Left lung (tissue), 10 donors: ENCODE results near the gene CDK19. TPM values are rescaled to one million over a fixed set of nuclear protein-coding genes. Genes with fewer than 3 reads are reported as not detected.
"Not testable (repeated sequence)": the region's sequence is repeated elsewhere in the genome, so short reads cannot be mapped to it uniquely, and the experiment has no call there.

Source experiments
- ATAC-seq: fragments of 200-7000 bp; cut with Tn5 transposase; one replicate; pipeline ENCODE4 v1.9.1; 2020; ENCODE audit warnings: moderate library complexity
- DNase-seq, 4 donors: peaks; one replicate each; pipeline ENCODE4 v3.0.0-alpha.2; 2013 to 2020
- H3K27ac ChIP-seq, 2 donors: fragments of 200-600 bp; sonication (generic) in 1 of 2; one replicate each; pipeline versions ENCODE4 v1.5.0 to v1.8.0; 2020 to 2021
- H3K27me3 ChIP-seq, 2 donors: fragments of 200-600 bp; sonication (generic) in 1 of 2; one replicate each; pipeline versions ENCODE4 v1.5.0 to v1.8.0; 2020 to 2021
- H3K36me3 ChIP-seq, 2 donors: fragments of 200-600 bp; sonication (generic) in 1 of 2; one replicate each; pipeline versions ENCODE4 v1.5.0 to v1.8.0; 2020 to 2021
- H3K4me1 ChIP-seq, 2 donors: fragments of 200-600 bp; one replicate each; pipeline ENCODE4 v1.8.0; 2021
- H3K4me3 ChIP-seq, 2 donors: fragments of 200-600 bp; sonication (generic) in 1 of 2; one replicate each; pipeline versions ENCODE4 v1.5.0 to v1.8.0; 2020 to 2021; ENCODE audit warnings: mild to moderate bottlenecking in 1 of 2
- H3K9me3 ChIP-seq, 2 donors: fragments of 200-600 bp; sonication (generic) in 1 of 2; one replicate each; pipeline versions ENCODE4 v1.5.0 to v1.8.0; 2020 to 2021
- intact Hi-C, 2 donors: fragments of 100-400 bp; cut with DNase I; formaldehyde crosslinking; loops; one replicate each; pipeline versions ENCODE4 v1.11.2 to v1.14.2; 2022
- polyA plus RNA-seq, 6 donors: library from polyadenylated mRNA; unstranded; fragments of 120-200 nt; gene quantifications; one replicate each; pipeline ENCODE4 v1.2.1, GENCODE V29; 2013; ENCODE audit not compliant: insufficient read length in 6 of 6
- total RNA-seq, 2 donors: library from RNA; stranded (reverse); fragmentation: NEBNext Ultra II Directional; extraction: Animal tissue kit (Norgen Biotek cat#: 25700); gene quantifications; one replicate each; pipeline ENCODE4 v1.2.1, GENCODE V29; 2021
- TF ChIP-seq, protein P1 (sequence below), 2 donors: fragments of 200-600 bp; sonication (generic) in 1 of 2; IDR thresholded peaks; one replicate each; pipeline versions ENCODE4 v1.5.0 to v1.8.0; 2021; ENCODE audit warnings: antibody characterized with exemption in 2 of 2
- donor health status: DM: no; HTN: yes; CAD: no.
- donor health status: DM: no; HTN: no; CAD: no.

CDK19 gene
- total and polyA plus RNA-seq, 8 donors = 18.4 to 46.1 (median 36.2) TPM

DNA sequence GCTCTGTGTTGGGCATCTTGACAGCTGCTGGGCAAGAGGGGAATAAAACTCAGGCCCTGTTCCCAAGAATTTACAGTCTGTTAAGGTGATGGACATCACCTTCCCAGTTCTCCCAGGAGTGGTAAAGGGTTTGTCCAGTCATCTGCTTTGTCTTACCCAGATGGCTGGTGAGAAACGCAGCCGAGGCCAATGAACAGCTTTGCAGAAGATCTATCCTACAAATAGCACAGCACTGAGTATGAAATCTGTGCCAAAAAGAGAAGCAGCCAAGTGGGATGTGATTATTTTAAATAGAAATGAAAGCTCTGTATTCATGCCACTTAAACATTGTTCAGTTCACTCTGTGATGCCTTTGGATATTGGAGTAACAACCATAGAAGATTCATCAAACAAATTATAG lies 206.2 kb downstream of the CDK19 start:
- Histone ChIP-seq H3K36me3 (peaks cover 0 to 4% of the 10 kb centered on the region in 2 donors), H3K4me1 (peaks cover 0 to 10% of the 10 kb centered on the region in 2 donors), H3K4me3 (no peak overlapping the region), H3K27me3 (no peaks in the 10 kb centered on the region), H3K27ac (no peak overlapping the region), H3K9me3 (no peaks in the 10 kb centered on the region)
- ATAC-seq = no peak
- TF ChIP-seq, protein P1, sequence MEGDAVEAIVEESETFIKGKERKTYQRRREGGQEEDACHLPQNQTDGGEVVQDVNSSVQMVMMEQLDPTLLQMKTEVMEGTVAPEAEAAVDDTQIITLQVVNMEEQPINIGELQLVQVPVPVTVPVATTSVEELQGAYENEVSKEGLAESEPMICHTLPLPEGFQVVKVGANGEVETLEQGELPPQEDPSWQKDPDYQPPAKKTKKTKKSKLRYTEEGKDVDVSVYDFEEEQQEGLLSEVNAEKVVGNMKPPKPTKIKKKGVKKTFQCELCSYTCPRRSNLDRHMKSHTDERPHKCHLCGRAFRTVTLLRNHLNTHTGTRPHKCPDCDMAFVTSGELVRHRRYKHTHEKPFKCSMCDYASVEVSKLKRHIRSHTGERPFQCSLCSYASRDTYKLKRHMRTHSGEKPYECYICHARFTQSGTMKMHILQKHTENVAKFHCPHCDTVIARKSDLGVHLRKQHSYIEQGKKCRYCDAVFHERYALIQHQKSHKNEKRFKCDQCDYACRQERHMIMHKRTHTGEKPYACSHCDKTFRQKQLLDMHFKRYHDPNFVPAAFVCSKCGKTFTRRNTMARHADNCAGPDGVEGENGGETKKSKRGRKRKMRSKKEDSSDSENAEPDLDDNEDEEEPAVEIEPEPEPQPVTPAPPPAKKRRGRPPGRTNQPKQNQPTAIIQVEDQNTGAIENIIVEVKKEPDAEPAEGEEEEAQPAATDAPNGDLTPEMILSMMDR (IDR thresholded peaks at IDR 0.05) = no peak
- DNase-seq = peak in 1 of 4 donors; percentile 19
- intact Hi-C loops = no loop called here

DNA sequence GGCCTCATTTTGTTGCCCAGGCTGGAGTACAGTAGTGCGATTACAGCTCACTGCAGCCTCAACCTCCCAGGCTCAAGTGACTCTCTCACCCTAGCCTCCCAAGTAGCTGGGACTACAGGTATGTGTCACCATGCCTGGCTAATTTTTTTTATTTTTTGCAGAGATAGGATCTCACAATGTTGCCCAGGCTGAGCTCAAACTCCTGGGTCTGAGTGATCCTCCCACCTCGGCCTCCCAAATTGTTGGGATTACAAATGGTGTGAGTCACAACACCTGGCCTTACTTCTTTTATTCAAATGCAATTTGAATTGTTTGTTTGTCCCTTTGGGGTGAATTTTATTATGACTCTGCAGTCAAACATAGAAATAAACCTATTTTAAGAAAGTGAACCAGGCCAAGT lies 207.1 kb downstream of the CDK19 start:
- Histone ChIP-seq H3K27me3 (no peaks in the 10 kb centered on the region), H3K9me3 (no peaks in the 10 kb centered on the region), H3K4me1 (peaks cover 0 to under 1% of the 10 kb centered on the region in 2 donors), H3K27ac (no peak overlapping the region), H3K36me3 (no peaks in the 10 kb centered on the region), H3K4me3 (no peak overlapping the region)
- TF ChIP-seq, protein P1 (IDR thresholded peaks at IDR 0.05) = no peak
- intact Hi-C loops = no loop called here
- DNase-seq (no peak), ATAC-seq (no peak)

DNA sequence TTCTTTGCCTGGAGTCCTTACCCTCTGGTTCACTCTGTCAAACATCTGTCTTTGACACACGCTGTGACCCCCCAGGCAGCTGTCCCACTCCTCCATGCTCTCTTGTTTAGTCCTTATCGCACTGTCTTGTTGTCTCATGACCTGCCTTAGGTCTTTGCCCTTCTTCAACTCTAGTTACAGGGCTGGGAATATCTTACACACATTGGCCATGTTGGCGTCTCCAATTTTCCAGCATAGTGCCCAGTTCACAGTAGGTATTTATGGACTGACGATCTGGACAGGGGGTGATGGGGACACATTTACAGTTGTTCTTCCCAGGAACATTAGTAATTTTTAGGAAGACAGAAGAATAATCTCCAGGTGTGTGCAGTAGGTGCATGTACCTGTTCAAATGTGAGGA lies 209.1 kb downstream of the CDK19 start:
- Histone ChIP-seq H3K4me3 (no peak overlapping the region), H3K9me3 (no peaks in the 10 kb centered on the region), H3K4me1 (no peaks in the 10 kb centered on the region), H3K27me3 (no peaks in the 10 kb centered on the region), H3K27ac (no peak overlapping the region), H3K36me3 (no peaks in the 10 kb centered on the region)
- intact Hi-C loops = no loop called here
- ATAC-seq (no peak), DNase-seq (no peak)
- TF ChIP-seq, protein P1 (IDR thresholded peaks at IDR 0.05) = no peak

DNA sequence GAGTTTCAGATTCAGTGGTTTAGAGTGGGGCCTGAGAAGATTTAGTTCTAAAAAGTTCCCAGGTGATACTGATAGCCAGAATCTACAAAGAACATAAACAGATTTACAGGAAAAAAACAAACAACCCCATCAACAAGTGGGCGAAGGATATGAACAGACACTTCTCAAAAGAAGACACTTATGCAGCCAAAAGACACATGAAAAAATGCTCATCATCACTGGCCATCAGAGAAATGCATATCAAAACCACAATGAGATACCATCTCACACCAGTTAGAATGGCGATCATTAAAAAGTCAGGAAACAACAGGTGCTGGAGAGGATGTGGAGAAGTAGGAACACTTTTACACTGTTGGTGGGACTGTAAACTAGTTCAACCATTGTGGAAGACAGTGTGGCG lies 214.6 kb downstream of the CDK19 start:
- H3K27me3 ChIP-seq, H3K27ac ChIP-seq: not testable (repeated sequence)

DNA sequence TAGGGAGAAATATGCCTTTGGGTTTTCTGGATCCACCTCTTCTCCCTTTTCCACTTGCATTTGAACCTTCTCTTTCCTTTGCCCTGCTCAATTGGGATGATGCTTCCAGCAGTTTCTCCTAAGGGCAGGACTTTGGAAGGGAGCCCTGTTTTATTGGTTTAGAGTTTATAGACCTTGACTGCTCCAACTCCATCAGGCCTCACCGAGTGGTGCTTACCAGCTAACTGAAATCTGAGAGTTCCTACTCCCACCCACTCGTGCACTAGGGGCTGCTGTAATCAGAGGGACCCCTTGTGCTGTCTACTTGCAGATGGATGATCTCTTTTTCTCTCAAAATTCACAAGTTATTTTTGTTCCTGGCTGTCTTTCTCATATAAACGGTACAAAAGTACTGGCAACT lies 217.5 kb downstream of the CDK19 start:
- TF ChIP-seq, protein P1 (IDR thresholded peaks at IDR 0.05) = no peak
- Histone ChIP-seq H3K9me3 (no peaks in the 10 kb centered on the region), H3K4me3 (no peak overlapping the region), H3K27ac (no peak overlapping the region), H3K27me3 (no peaks in the 10 kb centered on the region), H3K36me3 (no peaks in the 10 kb centered on the region), H3K4me1 (no peaks in the 10 kb centered on the region)
- ATAC-seq = no peak
- intact Hi-C loops = no loop called here
- DNase-seq = no peak

More for the DNA sequence above, 214.6 kb downstream of the CDK19 start:
- H3K9me3 ChIP-seq, intact Hi-C loops, H3K4me3 ChIP-seq, DNase-seq, H3K36me3 ChIP-seq, ATAC-seq, H3K4me1 ChIP-seq: not testable (repeated sequence)

- Histone ChIP-seq H3K27me3 (no peaks in the 10 kb centered on the region), H3K9me3 (no peaks in the 10 kb centered on the region), H3K27ac (no peak overlapping the region), H3K4me1 (no peaks in the 10 kb centered on the region), H3K36me3 (no peaks in the 10 kb centered on the region), H3K4me3 (no peak overlapping the region)
- intact Hi-C loops = no loop called here
- DNase-seq (no peak), ATAC-seq (no peak)
- TF ChIP-seq, protein P1 (IDR thresholded peaks at IDR 0.05) = no peak
Observed at GRCh38 chr6:110596354-110596753, 218.9 kb downstream of the CDK19 start.
